ENCODE results near the gene SLC22A23.

SLC22A23 gene

DNA sequence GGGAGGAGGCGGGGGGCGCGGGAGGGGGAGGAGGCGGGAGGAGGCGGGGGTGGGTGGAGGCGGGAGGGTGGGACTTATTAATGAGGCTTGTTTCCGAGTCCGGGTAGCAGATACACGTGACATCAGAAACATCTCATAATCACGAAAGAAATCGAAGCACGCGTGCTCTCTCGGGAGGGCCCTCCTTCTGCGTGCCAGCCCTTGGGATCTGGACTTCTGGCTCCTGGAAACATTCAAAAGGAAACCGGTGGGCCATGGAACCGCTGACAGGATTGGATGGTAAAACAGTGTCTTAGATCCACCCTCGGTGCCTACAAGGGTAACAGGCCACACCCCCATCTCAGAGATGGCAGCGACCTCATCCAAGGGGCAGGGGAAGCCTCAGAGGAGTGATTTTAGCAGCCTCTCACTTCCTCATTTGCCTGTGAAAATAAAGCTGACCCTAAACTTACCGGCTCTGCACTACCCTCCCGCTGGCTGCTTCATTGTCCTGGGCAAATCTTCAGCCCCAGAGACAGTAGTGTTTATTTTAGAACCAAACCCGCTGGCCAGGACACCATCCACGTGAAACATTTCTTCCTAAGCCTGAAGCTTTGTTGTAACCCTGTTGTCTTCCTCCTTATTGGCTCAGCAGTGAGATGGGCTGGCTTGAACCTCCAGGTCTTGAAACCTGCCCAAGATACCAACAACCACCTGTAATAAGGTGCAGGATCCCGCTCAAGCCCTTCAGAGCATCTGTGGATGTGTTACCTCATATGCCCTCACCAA lies 100.6 kb downstream of the SLC22A23 start:
- peak overlapping the region; percentile 35 for H3K4me3 ChIP-seq (ENCODE audit: low read depth, low read length)
- TF ChIP-seq, protein P1, sequence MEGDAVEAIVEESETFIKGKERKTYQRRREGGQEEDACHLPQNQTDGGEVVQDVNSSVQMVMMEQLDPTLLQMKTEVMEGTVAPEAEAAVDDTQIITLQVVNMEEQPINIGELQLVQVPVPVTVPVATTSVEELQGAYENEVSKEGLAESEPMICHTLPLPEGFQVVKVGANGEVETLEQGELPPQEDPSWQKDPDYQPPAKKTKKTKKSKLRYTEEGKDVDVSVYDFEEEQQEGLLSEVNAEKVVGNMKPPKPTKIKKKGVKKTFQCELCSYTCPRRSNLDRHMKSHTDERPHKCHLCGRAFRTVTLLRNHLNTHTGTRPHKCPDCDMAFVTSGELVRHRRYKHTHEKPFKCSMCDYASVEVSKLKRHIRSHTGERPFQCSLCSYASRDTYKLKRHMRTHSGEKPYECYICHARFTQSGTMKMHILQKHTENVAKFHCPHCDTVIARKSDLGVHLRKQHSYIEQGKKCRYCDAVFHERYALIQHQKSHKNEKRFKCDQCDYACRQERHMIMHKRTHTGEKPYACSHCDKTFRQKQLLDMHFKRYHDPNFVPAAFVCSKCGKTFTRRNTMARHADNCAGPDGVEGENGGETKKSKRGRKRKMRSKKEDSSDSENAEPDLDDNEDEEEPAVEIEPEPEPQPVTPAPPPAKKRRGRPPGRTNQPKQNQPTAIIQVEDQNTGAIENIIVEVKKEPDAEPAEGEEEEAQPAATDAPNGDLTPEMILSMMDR (IDR thresholded peaks at IDR 0.05; ENCODE audit: control insufficient read depth, extremely low read depth, insufficient read depth): no peak
- peak; percentile 95 for DNase-seq (ENCODE audit: low read depth)

DNA sequence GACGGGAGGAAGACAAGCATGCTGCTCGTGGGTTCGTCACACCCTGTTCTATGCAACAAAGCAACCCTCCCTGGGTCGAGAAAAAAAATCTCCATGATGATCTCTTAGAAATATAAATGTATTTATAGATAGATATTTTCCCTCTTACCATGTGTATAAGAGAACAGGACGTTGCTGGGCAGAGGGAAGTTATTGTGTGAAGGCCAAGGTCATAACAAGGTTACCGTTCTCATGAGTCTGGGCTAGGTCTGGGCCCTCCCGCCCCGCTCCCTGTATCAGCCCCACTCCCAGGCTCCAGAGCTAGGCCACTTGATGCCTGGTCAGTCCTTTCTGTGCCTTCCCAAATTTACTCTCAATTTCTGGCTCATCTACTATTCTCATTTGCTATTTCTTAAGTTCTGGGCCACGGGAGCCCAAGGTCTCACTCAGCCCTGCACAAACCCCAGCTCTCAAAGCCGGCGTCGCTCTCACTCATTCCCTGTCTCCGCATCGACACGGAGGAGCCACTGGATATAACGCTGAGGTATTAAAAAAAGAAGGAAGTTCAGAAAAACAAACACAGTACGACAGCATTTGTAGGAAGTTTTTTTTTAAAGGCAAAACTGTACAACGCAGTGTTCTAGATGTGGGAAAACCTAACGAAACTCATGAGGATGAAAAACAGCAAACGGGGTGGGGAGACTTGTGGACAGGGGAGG lies 101.3 kb downstream of the SLC22A23 start:
- TF ChIP-seq, protein P1 (IDR thresholded peaks at IDR 0.05; ENCODE audit: control insufficient read depth, extremely low read depth, insufficient read depth): no peak
- DNase-seq (ENCODE audit: low read depth): no peak
- H3K4me3 ChIP-seq (ENCODE audit: low read depth, low read length): peak overlapping the region; percentile 14; the same call in 1 of the 2 replicates

DNA sequence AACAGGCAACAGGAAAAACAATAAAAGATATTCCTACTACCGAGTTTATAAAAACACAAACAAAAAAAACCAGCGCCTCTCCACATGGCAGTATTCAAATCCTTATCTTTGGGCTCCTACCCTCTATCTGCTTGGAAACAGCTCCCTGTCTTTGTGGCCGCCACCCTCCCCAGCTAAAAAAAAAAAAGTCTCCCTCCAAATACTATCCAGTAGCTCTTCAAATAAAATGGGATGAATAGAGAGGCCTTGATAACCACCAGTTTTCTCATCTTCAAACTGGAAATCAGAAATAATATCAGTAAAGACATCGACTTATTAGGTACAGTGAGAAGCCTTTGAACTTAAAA lies 101.9 kb downstream of the SLC22A23 start:
- H3K4me3 ChIP-seq (ENCODE audit: low read depth, low read length): no peak overlapping the region
- TF ChIP-seq, protein P1 (IDR thresholded peaks at IDR 0.05; ENCODE audit: control insufficient read depth, extremely low read depth, insufficient read depth): no peak
- no peak for DNase-seq (ENCODE audit: low read depth)

DNA sequence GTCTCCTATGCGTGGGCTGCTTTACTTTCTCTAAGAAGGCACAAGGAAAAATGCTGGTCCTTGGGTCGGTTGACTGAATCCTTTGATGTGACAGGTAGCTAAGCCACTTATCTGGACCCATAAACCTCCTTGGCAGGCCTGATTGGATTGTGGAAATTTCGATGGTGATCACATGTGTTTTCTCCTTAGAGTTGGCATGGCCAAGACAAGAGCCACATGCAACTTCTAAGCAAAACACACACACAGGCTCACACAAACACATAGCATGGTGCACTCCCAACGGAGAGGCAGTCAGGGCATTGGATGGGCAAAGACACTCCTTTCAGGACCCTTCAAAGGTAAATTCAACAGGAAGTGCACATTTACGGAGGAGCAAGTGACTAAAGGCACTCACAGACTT lies 102.9 kb downstream of the SLC22A23 start:
- H3K4me3 ChIP-seq (ENCODE audit: low read depth, low read length): no peak overlapping the region
- TF ChIP-seq, protein P1 (IDR thresholded peaks at IDR 0.05; ENCODE audit: control insufficient read depth, extremely low read depth, insufficient read depth): no peak
- no peak for DNase-seq (ENCODE audit: low read depth)

DNA sequence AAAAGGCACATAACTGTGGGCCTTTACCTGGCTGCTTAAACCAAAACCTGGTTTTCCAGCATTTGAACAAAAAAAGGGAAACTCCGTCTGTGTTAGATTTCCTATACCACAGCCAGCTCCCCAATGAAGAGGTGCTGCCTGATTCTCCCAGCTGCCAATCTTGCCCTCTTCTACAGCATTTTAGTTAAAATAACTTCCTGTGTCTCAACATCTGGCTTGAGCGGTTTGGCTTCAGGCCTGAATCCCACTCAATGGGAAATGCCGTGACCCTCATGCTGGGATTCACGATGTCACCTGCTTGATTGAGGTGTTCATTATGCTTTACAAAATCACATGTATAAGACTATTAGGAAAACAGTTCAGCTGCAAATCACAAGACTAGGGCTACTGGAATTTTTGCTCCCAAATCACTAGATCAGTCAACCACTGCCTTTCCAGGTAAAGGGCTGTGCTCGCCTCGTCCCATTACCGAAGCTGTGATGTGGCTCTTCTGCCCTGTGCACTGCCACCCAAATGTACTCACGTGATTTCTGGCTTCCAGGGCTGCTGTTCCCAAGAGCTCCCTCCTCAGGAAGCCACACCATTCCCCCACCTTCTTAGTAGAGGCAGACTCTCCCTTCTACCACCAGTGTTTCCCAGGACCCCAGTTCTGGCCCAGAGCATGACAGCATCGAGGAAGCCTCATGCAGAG lies 103.5 kb downstream of the SLC22A23 start:
- DNase-seq (ENCODE audit: low read depth): no peak
- no peak overlapping the region for H3K4me3 ChIP-seq (ENCODE audit: low read depth, low read length)
- TF ChIP-seq, protein P1 (IDR thresholded peaks at IDR 0.05; ENCODE audit: control insufficient read depth, extremely low read depth, insufficient read depth): no peak

GRCh38 chr6:3352678-3353077 lies 104.2 kb downstream of the SLC22A23 start:
- no peak for DNase-seq (ENCODE audit: low read depth)
- no peak overlapping the region for H3K4me3 ChIP-seq (ENCODE audit: low read depth, low read length)
- TF ChIP-seq, protein P1 (IDR thresholded peaks at IDR 0.05; ENCODE audit: control insufficient read depth, extremely low read depth, insufficient read depth): no peak
